HuH-7.5 (cell line): ENCODE measurements around the gene MIA.
"Not testable (repeated sequence)": the region's sequence is repeated elsewhere in the genome, so short reads cannot be mapped to it uniquely, and the experiment has no call there.

Experiments
- DNase-seq: peaks from one replicate; pipeline ENCODE4 v3.0.0; 2011; ENCODE audit warnings: low spot score

Gene MIA

GRCh38 chr19:40803857-40804782, 28.8 kb downstream of the MIA start:
- DNase-seq = no peak

GRCh38 chr19:40804783-40805242, 29.5 kb downstream of the MIA start:
- no peak for DNase-seq

GRCh38 chr19:40805258-40805868, 30.0 kb downstream of the MIA start:
- DNase-seq = no peak

- DNase-seq = peak; percentile 83
Measured at GRCh38 chr19:40806423-40807146, 31.3 kb downstream of the MIA start.

GRCh38 chr19:40807147-40808020, 32.1 kb downstream of the MIA start:
- DNase-seq = peak; percentile 80

- DNase-seq = no peak
Measured at GRCh38 chr19:40808021-40808325, 32.7 kb downstream of the MIA start.

- DNase-seq = no peak
Measured at GRCh38 chr19:40808497-40808896, 33.2 kb downstream of the MIA start.

GRCh38 chr19:40809358-40810086, 34.2 kb downstream of the MIA start:
- no peak for DNase-seq

- no peak for DNase-seq
Measured at GRCh38 chr19:40810160-40810559, 34.8 kb downstream of the MIA start.

GRCh38 chr19:40810649-40811408, 35.5 kb downstream of the MIA start:
- not testable (repeated sequence) for DNase-seq

- no peak for DNase-seq
Measured at GRCh38 chr19:40811478-40812341, 36.4 kb downstream of the MIA start.

- DNase-seq = not testable (repeated sequence)
Measured at GRCh38 chr19:40812571-40812970, 37.2 kb downstream of the MIA start.

- DNase-seq = no peak
Measured at GRCh38 chr19:40813182-40813581, 37.9 kb downstream of the MIA start.

GRCh38 chr19:40815223-40815622, 39.9 kb downstream of the MIA start:
- DNase-seq = no peak

- not testable (repeated sequence) for DNase-seq
Measured at GRCh38 chr19:40818480-40819399, 43.4 kb downstream of the MIA start.

- not testable (repeated sequence) for DNase-seq
Measured at GRCh38 chr19:40819479-40820234, 44.3 kb downstream of the MIA start.

GRCh38 chr19:40822161-40822560, 46.8 kb downstream of the MIA start:
- no peak for DNase-seq
